ENCODE measurements around the gene MTPN.

The MTPN gene

GRCh38 chr7:135928136-135928535, 49.0 kb downstream of the MTPN start:
- DNase-seq, result no peak

- no peak for DNase-seq
Measured at GRCh38 chr7:135925210-135925609, 51.9 kb downstream of the MTPN start.

GRCh38 chr7:135924302-135924701, 52.9 kb downstream of the MTPN start:
- DNase-seq, result no peak

- no peak for DNase-seq
Measured at GRCh38 chr7:135922263-135922662, 54.9 kb downstream of the MTPN start.

GRCh38 chr7:135920478-135920877, 56.7 kb downstream of the MTPN start:
- no peak for DNase-seq

GRCh38 chr7:135919071-135919841, 57.9 kb downstream of the MTPN start:
- DNase-seq, result no peak

GRCh38 chr7:135918134-135918533, 59.0 kb downstream of the MTPN start:
- no peak for DNase-seq

GRCh38 chr7:135917721-135918120, 59.4 kb downstream of the MTPN start:
- no peak for DNase-seq

GRCh38 chr7:135914346-135914745, 62.8 kb downstream of the MTPN start:
- no peak for DNase-seq

- no peak for DNase-seq
Measured at GRCh38 chr7:135913404-135913803, 63.8 kb downstream of the MTPN start.

- DNase-seq, result peak in 6 of 51 donors; percentile 3 to 7 (median 5)
Measured at GRCh38 chr7:135911099-135911498, 66.1 kb downstream of the MTPN start.

- DNase-seq, result no peak
Measured at GRCh38 chr7:135910393-135911036, 66.6 kb downstream of the MTPN start.

- no peak for DNase-seq
Measured at GRCh38 chr7:135905858-135906257, 71.3 kb downstream of the MTPN start.

GRCh38 chr7:135905355-135905754, 71.8 kb downstream of the MTPN start:
- DNase-seq, result no peak

GRCh38 chr7:135904282-135904681, 72.9 kb downstream of the MTPN start:
- no peak for DNase-seq

- no peak for DNase-seq
Measured at GRCh38 chr7:135901585-135902540, 75.3 kb downstream of the MTPN start.

- DNase-seq, result no peak
Measured at GRCh38 chr7:135900065-135900546, 77.1 kb downstream of the MTPN start.

- no peak for DNase-seq
Measured at GRCh38 chr7:135899458-135900064, 77.6 kb downstream of the MTPN start.

- DNase-seq, result no peak
Measured at GRCh38 chr7:135898226-135898625, 78.9 kb downstream of the MTPN start.

GRCh38 chr7:135894816-135895215, 82.3 kb downstream of the MTPN start:
- DNase-seq, result no peak

- DNase-seq, result peak in 1 of 51 donors; percentile 28
Measured at GRCh38 chr7:135889823-135890222, 87.3 kb downstream of the MTPN start.

Data from hypothalamus (tissue), 51 donors.